Measurements from ENCODE around the gene SLC25A44. TPM values are rescaled to one million over a fixed set of nuclear protein-coding genes. Genes with fewer than 3 reads are reported as not detected.

Gene SLC25A44
- polyA plus RNA-seq, 1 donor from 2014 or later = 13.7 TPM

- Histone ChIP-seq H3K27ac (ENCODE audit: low read length) (no peak overlapping the region), H3K36me3 (ENCODE audit: insufficient read depth, low read length) (no peaks in the 10 kb centered on the region), H3K4me2 (ENCODE audit: low read length) (no peak overlapping the region), H3K9me3 (ENCODE audit: low read length) (no peaks in the 10 kb centered on the region), H3K9me2 (ENCODE audit: insufficient read depth, low read length) (no peaks in the 10 kb centered on the region), H3K27me3 (ENCODE audit: insufficient read depth, low read depth, low read length) (no peaks in the 10 kb centered on the region), H3K9ac (ENCODE audit: low read length) (no peak overlapping the region), H3F3A (ENCODE audit: insufficient read depth, low read length, poor library complexity, severe bottlenecking) (no peaks in the 10 kb centered on the region), H3K4me3 (ENCODE audit: low read length) (no peak overlapping the region), H2AFZ (ENCODE audit: low read depth, low read length) (no peak overlapping the region), H3K79me2 (replicated peaks; ENCODE audit: insufficient read depth, low read length) (no peaks in the 10 kb centered on the region), H4K20me1 (ENCODE audit: insufficient read depth) (no peaks in the 10 kb centered on the region)
- no peak for TF ChIP-seq RAD21 (conservative IDR thresholded peaks at IDR 0.05)
- no peak for TF ChIP-seq SMC3 (conservative IDR thresholded peaks at IDR 0.05; ENCODE audit: poor library complexity)
- TF ChIP-seq CTCF (IDR thresholded peaks at IDR 0.05; ENCODE audit: poor library complexity, severe bottlenecking) = no peak
- no peak for TF ChIP-seq REST (IDR thresholded peaks at IDR 0.05; ENCODE audit: borderline replicate concordance)
- TF ChIP-seq EP300 (conservative IDR thresholded peaks at IDR 0.05; ENCODE audit: poor library complexity, severe bottlenecking) = no peak
- TF ChIP-seq MXI1 (conservative IDR thresholded peaks at IDR 0.05; ENCODE audit: poor library complexity, severe bottlenecking) = no peak
- no peak for TF ChIP-seq POLR2AphosphoS5 (IDR thresholded peaks at IDR 0.05)
- TF ChIP-seq TAF1 (IDR thresholded peaks at IDR 0.05; ENCODE audit: low read depth) = no peak
- no peak for TF ChIP-seq EZH2 (IDR thresholded peaks at IDR 0.05; ENCODE audit: borderline replicate concordance, insufficient read depth, low read length, poor library complexity, severe bottlenecking)
Observed at GRCh38 chr1:156230473-156230837, 36.6 kb downstream of the SLC25A44 start.

GRCh38 chr1:156232201-156232894 lies 38.4 kb downstream of the SLC25A44 start:
- Histone ChIP-seq H3K9me2 (ENCODE audit: insufficient read depth, low read length) (no peaks in the 10 kb centered on the region), H4K20me1 (ENCODE audit: insufficient read depth) (no peaks in the 10 kb centered on the region), H3K4me3 (ENCODE audit: low read length) (no peak overlapping the region), H3K9ac (ENCODE audit: low read length) (no peak overlapping the region), H3K36me3 (ENCODE audit: insufficient read depth, low read length) (no peaks in the 10 kb centered on the region), H3K27me3 (ENCODE audit: insufficient read depth, low read depth, low read length) (no peaks in the 10 kb centered on the region), H3K27ac (ENCODE audit: low read length) (no peak overlapping the region), H3K4me2 (ENCODE audit: low read length) (no peak overlapping the region), H3K79me2 (replicated peaks; ENCODE audit: insufficient read depth, low read length) (no peaks in the 10 kb centered on the region), H2AFZ (ENCODE audit: low read depth, low read length) (no peak overlapping the region), H3K9me3 (ENCODE audit: low read length) (no peaks in the 10 kb centered on the region), H3F3A (ENCODE audit: insufficient read depth, low read length, poor library complexity, severe bottlenecking) (no peaks in the 10 kb centered on the region)
- peak; percentile 22 for TF ChIP-seq EP300 (conservative IDR thresholded peaks at IDR 0.05; ENCODE audit: poor library complexity, severe bottlenecking)
- TF ChIP-seq RAD21 (conservative IDR thresholded peaks at IDR 0.05) = no peak
- TF ChIP-seq MXI1 (conservative IDR thresholded peaks at IDR 0.05; ENCODE audit: poor library complexity, severe bottlenecking) = no peak
